ENCODE measurements around the gene STK39.

DNA sequence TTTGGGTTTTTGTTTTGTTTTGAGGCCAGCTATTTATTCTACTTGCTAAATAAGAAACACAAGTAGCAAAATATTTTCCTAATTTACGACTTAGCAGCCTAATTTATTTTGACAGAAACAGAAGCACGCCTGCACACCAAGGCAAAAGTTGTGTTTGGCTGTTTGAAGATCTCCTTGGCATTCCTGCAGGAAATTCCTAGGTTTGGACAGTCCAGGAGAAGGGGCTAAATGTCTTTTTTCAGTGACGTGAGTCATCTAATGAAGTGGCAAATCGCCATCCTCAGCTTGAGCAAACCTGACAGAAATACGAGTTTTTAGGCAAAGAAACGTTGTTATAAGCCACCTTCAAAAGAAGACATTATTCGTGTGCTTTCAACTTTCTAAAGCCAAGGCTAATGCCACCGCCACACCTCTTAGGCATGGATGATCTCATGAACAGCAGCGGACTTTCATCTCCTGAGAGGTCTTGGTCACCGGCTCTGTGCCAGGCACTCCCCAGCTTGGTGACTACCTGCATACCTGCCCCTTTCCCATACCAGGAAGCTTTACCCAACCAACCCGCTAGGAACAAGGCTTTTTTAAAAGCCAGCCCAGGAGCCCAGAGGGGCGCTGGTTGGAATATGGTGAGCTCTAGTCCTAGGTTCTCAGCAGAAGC, 30.9 kb downstream of the STK39 start:
- no peak for TF ChIP-seq EZH2 (IDR thresholded peaks at IDR 0.05; ENCODE audit: borderline replicate concordance, insufficient read depth, low read length, poor library complexity, severe bottlenecking)
- TF ChIP-seq, protein P1, sequence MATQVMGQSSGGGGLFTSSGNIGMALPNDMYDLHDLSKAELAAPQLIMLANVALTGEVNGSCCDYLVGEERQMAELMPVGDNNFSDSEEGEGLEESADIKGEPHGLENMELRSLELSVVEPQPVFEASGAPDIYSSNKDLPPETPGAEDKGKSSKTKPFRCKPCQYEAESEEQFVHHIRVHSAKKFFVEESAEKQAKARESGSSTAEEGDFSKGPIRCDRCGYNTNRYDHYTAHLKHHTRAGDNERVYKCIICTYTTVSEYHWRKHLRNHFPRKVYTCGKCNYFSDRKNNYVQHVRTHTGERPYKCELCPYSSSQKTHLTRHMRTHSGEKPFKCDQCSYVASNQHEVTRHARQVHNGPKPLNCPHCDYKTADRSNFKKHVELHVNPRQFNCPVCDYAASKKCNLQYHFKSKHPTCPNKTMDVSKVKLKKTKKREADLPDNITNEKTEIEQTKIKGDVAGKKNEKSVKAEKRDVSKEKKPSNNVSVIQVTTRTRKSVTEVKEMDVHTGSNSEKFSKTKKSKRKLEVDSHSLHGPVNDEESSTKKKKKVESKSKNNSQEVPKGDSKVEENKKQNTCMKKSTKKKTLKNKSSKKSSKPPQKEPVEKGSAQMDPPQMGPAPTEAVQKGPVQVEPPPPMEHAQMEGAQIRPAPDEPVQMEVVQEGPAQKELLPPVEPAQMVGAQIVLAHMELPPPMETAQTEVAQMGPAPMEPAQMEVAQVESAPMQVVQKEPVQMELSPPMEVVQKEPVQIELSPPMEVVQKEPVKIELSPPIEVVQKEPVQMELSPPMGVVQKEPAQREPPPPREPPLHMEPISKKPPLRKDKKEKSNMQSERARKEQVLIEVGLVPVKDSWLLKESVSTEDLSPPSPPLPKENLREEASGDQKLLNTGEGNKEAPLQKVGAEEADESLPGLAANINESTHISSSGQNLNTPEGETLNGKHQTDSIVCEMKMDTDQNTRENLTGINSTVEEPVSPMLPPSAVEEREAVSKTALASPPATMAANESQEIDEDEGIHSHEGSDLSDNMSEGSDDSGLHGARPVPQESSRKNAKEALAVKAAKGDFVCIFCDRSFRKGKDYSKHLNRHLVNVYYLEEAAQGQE (IDR thresholded peaks at IDR 0.05; ENCODE audit: borderline replicate concordance) = no peak
- TF ChIP-seq, protein P2, sequence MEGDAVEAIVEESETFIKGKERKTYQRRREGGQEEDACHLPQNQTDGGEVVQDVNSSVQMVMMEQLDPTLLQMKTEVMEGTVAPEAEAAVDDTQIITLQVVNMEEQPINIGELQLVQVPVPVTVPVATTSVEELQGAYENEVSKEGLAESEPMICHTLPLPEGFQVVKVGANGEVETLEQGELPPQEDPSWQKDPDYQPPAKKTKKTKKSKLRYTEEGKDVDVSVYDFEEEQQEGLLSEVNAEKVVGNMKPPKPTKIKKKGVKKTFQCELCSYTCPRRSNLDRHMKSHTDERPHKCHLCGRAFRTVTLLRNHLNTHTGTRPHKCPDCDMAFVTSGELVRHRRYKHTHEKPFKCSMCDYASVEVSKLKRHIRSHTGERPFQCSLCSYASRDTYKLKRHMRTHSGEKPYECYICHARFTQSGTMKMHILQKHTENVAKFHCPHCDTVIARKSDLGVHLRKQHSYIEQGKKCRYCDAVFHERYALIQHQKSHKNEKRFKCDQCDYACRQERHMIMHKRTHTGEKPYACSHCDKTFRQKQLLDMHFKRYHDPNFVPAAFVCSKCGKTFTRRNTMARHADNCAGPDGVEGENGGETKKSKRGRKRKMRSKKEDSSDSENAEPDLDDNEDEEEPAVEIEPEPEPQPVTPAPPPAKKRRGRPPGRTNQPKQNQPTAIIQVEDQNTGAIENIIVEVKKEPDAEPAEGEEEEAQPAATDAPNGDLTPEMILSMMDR (IDR thresholded peaks at IDR 0.05; ENCODE audit: poor library complexity, severe bottlenecking) = no peak
- TF ChIP-seq POLR2AphosphoS5 (IDR thresholded peaks at IDR 0.05) = no peak
- no peak for TF ChIP-seq EP300 (conservative IDR thresholded peaks at IDR 0.05; ENCODE audit: poor library complexity, severe bottlenecking)
